ENCODE measurements around the gene TNK2.

- TF ChIP-seq CTCF (IDR thresholded peaks at IDR 0.05) (no peak), POLR2A (IDR thresholded peaks at IDR 0.05) (no peak)
These were observed 41.5 kb downstream of the TNK2 start for GRCh38 chr3:195866686-195867511.

Data from body of pancreas (tissue), 4 donors.